Fibroblast of the conjunctiva (primary cell): ENCODE measurements around the gene CPSF4.
"Not testable (repeated sequence)": the region's sequence is repeated elsewhere in the genome, so short reads cannot be mapped to it uniquely, and the experiment has no call there.

Experiments used
- DNase-seq: peaks from one replicate; pipeline ENCODE4 v3.0.0-alpha.2; 2010; ENCODE audit warnings: low read depth

CPSF4 gene

GRCh38 chr7:99408379-99409191 is 30.2 kb upstream of the CPSF4 start, which contains the start of the genes BUD31 and PDAP1:
TSS of gene BUD31 (plus strand) at chr7:99408969. CDS start at chr7:99411093, 2,124 bp downstream.
TSS of gene PDAP1 (minus strand) at chr7:99408597. CDS start at chr7:99408548, 49 bp downstream.
- DNase-seq: peak; percentile 93

- DNase-seq: no peak
Observed at GRCh38 chr7:99409192-99409572, 29.6 kb upstream of the CPSF4 start.

- no peak for DNase-seq
Observed at GRCh38 chr7:99409806-99410205, 28.9 kb upstream of the CPSF4 start.

- DNase-seq: no peak
Observed at GRCh38 chr7:99410635-99411034, 28.1 kb upstream of the CPSF4 start.

GRCh38 chr7:99415513-99416127 is 23.1 kb upstream of the CPSF4 start:
- peak; percentile 47 for DNase-seq

GRCh38 chr7:99418260-99418659 is 20.5 kb upstream of the CPSF4 start:
- DNase-seq: no peak

- DNase-seq: no peak
Observed at GRCh38 chr7:99419323-99420021, 19.3 kb upstream of the CPSF4 start.

- DNase-seq: no peak
Observed at GRCh38 chr7:99420213-99420612, 18.5 kb upstream of the CPSF4 start.

GRCh38 chr7:99420986-99421385 is 17.8 kb upstream of the CPSF4 start:
- no peak for DNase-seq

GRCh38 chr7:99422186-99422585 is 16.6 kb upstream of the CPSF4 start:
- DNase-seq: no peak

GRCh38 chr7:99422625-99423024 is 16.1 kb upstream of the CPSF4 start:
- DNase-seq: no peak

GRCh38 chr7:99424932-99425730 is 13.6 kb upstream of the CPSF4 start:
- DNase-seq: no peak

- DNase-seq: no peak
Observed at GRCh38 chr7:99428972-99429566, 9.7 kb upstream of the CPSF4 start.

- DNase-seq: no peak
Observed at GRCh38 chr7:99429756-99430155, 9.0 kb upstream of the CPSF4 start.

GRCh38 chr7:99431756-99432540 is 6.8 kb upstream of the CPSF4 start:
- not testable (repeated sequence) for DNase-seq

- DNase-seq: no peak
Observed at GRCh38 chr7:99433158-99433557, 5.6 kb upstream of the CPSF4 start.

GRCh38 chr7:99437946-99438572 is 684 bp upstream of the CPSF4 start:
- no peak for DNase-seq

- DNase-seq: peak; percentile 6
Observed at GRCh38 chr7:99440195-99440594, 1.5 kb downstream of the CPSF4 start.

GRCh38 chr7:99446096-99446495 is 7.4 kb downstream of the CPSF4 start:
- DNase-seq: no peak

GRCh38 chr7:99447943-99448342 is 9.2 kb downstream of the CPSF4 start:
- no peak for DNase-seq
